ENCODE data around the gene ENTPD6.

DNA sequence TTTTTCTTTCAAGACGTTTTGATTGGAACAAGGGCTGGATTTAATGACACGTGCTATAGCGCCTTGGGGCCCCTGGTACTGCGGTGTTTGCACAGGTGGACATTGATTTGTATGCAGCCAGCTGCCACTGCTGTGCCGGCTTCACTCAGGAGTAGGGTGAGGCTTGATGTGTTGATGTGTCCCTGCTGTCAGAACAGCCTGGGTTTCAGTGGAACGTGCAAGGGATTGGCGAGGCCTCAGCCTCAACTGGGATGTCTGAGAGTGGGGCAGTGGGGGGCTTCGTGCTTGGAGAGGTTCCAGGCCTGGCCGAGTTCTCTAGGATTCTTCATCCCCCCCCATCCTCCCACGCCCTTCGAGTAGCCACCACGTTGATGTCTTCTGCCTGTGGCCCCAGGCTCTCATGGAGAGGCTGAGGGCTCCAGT lies 75.3 kb downstream of the ENTPD6 start:
- TF ChIP-seq POLR2A (IDR thresholded peaks at IDR 0.05) (no peak), CTCF (IDR thresholded peaks at IDR 0.05) (no peak)

All from uterus (tissue), 2 donors.